Omental fat pad (tissue), 4 donors: ENCODE data around the gene BAHCC1. TPM values are rescaled to one million over a fixed set of nuclear protein-coding genes. Genes with fewer than 3 reads are reported as not detected.
A peak's percentile ranks its signal among the peaks of the same experiment; 100 is the strongest.

Experiments used
- ATAC-seq: fragments of 150-250 bp; one replicate; pipeline ENCODE4 v1.9.1; 2016; ENCODE audit warnings: mild to moderate bottlenecking, moderate library complexity; ENCODE audit not compliant: low FRiP score
- DNase-seq: peaks from one replicate; pipeline ENCODE4 v3.0.0-alpha.2; 2019; ENCODE audit warnings: low spot score
- CTCF ChIP-seq, 3 donors: fragments of 450-650 bp; IDR thresholded peaks; one replicate each; pipeline ENCODE4 v1.5.1; 2016 to 2017; ENCODE audit warnings: antibody characterized with exemption in 3 of 3, mild to moderate bottlenecking in 3 of 3, moderate library complexity in 2 of 3
- total RNA-seq, 4 donors: library from RNA; depleted of rRNA; stranded (reverse); fragments of >200 nt; gene quantifications; one replicate each; pipeline ENCODE4 v1.1.0, GENCODE V29; 2016

BAHCC1 gene
- total RNA-seq, 4 donors from 2014 or later, result 4.8 to 20.8 (median 7.1) TPM

GRCh38 chr17:81397314-81398175 lies 2.3 kb downstream of the BAHCC1 start:
- no peak for ATAC-seq
- DNase-seq, result no peak
- TF ChIP-seq CTCF (IDR thresholded peaks at IDR 0.05), result no peak

GRCh38 chr17:81398176-81398831 lies 3.0 kb downstream of the BAHCC1 start:
- ATAC-seq, result no peak
- TF ChIP-seq CTCF (IDR thresholded peaks at IDR 0.05), result no peak
- DNase-seq, result no peak

GRCh38 chr17:81398832-81399411 lies 3.7 kb downstream of the BAHCC1 start:
- TF ChIP-seq CTCF (IDR thresholded peaks at IDR 0.05), result no peak
- DNase-seq (no peak), ATAC-seq (no peak)

GRCh38 chr17:81399481-81400153 lies 4.4 kb downstream of the BAHCC1 start:
- DNase-seq (no peak), ATAC-seq (no peak)
- TF ChIP-seq CTCF (IDR thresholded peaks at IDR 0.05), result no peak

GRCh38 chr17:81400154-81400977 lies 5.1 kb downstream of the BAHCC1 start:
- ATAC-seq, result peak; percentile 5
- no peak for TF ChIP-seq CTCF (IDR thresholded peaks at IDR 0.05)

GRCh38 chr17:81400996-81401722 lies 5.9 kb downstream of the BAHCC1 start:
- ATAC-seq (no peak), DNase-seq (no peak)
- TF ChIP-seq CTCF (IDR thresholded peaks at IDR 0.05), result no peak

More at GRCh38 chr17:81400154-81400977, 5.1 kb downstream of the BAHCC1 start:
- DNase-seq, result no peak
